Mesenchymal stem cell (in vitro differentiated cells and primary cell): ENCODE measurements around the gene TMEM181.

Experiments used
- DNase-seq: peaks from one replicate; pipeline ENCODE4 v3.0.0-alpha.2; 2013
- H2AFZ ChIP-seq: one replicate; pipeline ENCODE4 v1.6.1; 2013; ENCODE audit warnings: low read depth, mild to moderate bottlenecking, control low read depth, inconsistent platforms, low read length, moderate library complexity
- H2AK5ac ChIP-seq: 2 replicates; pipeline ENCODE4 v1.6.1; 2013; ENCODE audit warnings: low read length, moderate library complexity, mild to moderate bottlenecking, inconsistent platforms; ENCODE audit not compliant: severe bottlenecking
- H2BK120ac ChIP-seq: one replicate; pipeline ENCODE4 v1.6.1; 2013; ENCODE audit warnings: low read depth, mild to moderate bottlenecking, inconsistent platforms, low read length, moderate library complexity
- H2BK12ac ChIP-seq, 2 experiments: one replicate each; pipeline ENCODE4 v1.6.1; 2013; ENCODE audit warnings: inconsistent platforms in 2 of 2, low read length in 2 of 2, mild to moderate bottlenecking in 2 of 2, moderate library complexity in 2 of 2, control low read depth in 1 of 2
- H2BK15ac ChIP-seq: one replicate; pipeline ENCODE4 v1.6.1; 2013; ENCODE audit warnings: mild to moderate bottlenecking, low read depth, inconsistent platforms; ENCODE audit not compliant: poor library complexity, severe bottlenecking
- H2BK5ac ChIP-seq: 2 replicates; pipeline ENCODE4 v1.6.1; 2013; ENCODE audit warnings: low read depth, mild to moderate bottlenecking, low read length, control low read depth, inconsistent platforms; ENCODE audit not compliant: poor library complexity, severe bottlenecking
- H3K14ac ChIP-seq, 2 experiments: one replicate each; pipeline ENCODE4 v1.6.1; 2013; ENCODE audit warnings: inconsistent platforms in 2 of 2, low read length in 2 of 2, control low read depth in 1 of 2, mild to moderate bottlenecking in 1 of 2, moderate library complexity in 1 of 2
- H3K18ac ChIP-seq, 2 experiments: one replicate each; pipeline ENCODE4 v1.6.1; 2013; ENCODE audit warnings: inconsistent platforms in 2 of 2, low read length in 2 of 2, control low read depth in 1 of 2, low read depth in 1 of 2, mild to moderate bottlenecking in 1 of 2
- H3K23ac ChIP-seq, 2 experiments: one replicate each; pipeline ENCODE4 v1.6.1; 2013; ENCODE audit warnings: inconsistent platforms in 2 of 2, low read length in 2 of 2, mild to moderate bottlenecking in 2 of 2, moderate library complexity in 2 of 2, control low read depth in 1 of 2
- H3K27ac ChIP-seq: 2 replicates; pipeline ENCODE4 v1.5.1; 2013; ENCODE audit warnings: mild to moderate bottlenecking, moderate library complexity, low read length, control low read depth, inconsistent platforms; ENCODE audit not compliant: poor library complexity, severe bottlenecking
- H3K27me3 ChIP-seq, 2 experiments: 2 replicates each; pipeline versions ENCODE4 v1.6.1 to v1.7.0; 2013; ENCODE audit warnings: low read length in 2 of 2, mild to moderate bottlenecking in 2 of 2, moderate library complexity in 2 of 2, control low read depth in 1 of 2, inconsistent platforms in 1 of 2; ENCODE audit not compliant: control insufficient read depth in 1 of 2, insufficient read depth in 1 of 2
- H3K36me3 ChIP-seq, 2 experiments: 2 replicates each; pipeline versions ENCODE4 v1.6.1 to v1.7.0; 2013; ENCODE audit warnings: low read length in 2 of 2, control low read depth in 1 of 2, inconsistent platforms in 1 of 2, low read depth in 1 of 2, mild to moderate bottlenecking in 1 of 2; ENCODE audit not compliant: insufficient read depth in 2 of 2, control insufficient read depth in 1 of 2
- H3K4ac ChIP-seq, 2 experiments: one replicate each; pipeline ENCODE4 v1.6.1; 2013; ENCODE audit warnings: inconsistent platforms in 2 of 2, low read length in 2 of 2, mild to moderate bottlenecking in 2 of 2, moderate library complexity in 2 of 2, control low read depth in 1 of 2, low read depth in 1 of 2
- H3K4me1 ChIP-seq: 2 replicates; pipeline ENCODE4 v1.6.1; 2013; ENCODE audit warnings: low read depth, low read length, control low read depth; ENCODE audit not compliant: control insufficient read depth, insufficient read depth
- H3K4me2 ChIP-seq: 2 replicates; pipeline ENCODE4 v1.6.1; 2013; ENCODE audit warnings: low read length, mild to moderate bottlenecking, inconsistent platforms; ENCODE audit not compliant: poor library complexity, severe bottlenecking
- H3K4me3 ChIP-seq, 2 experiments: 2 replicates each; pipeline versions ENCODE4 v1.5.1 to v1.7.0; 2013; ENCODE audit warnings: low read length in 2 of 2, mild to moderate bottlenecking in 2 of 2, control low read depth in 1 of 2, low read depth in 1 of 2; ENCODE audit not compliant: insufficient read depth in 1 of 2
- H3K79me1 ChIP-seq: replicated peaks from 2 replicates; pipeline ENCODE4 v1.6.1; 2013; ENCODE audit warnings: mild to moderate bottlenecking, control low read depth, low read length, inconsistent platforms; ENCODE audit not compliant: poor library complexity, severe bottlenecking
- H3K9ac ChIP-seq: 2 replicates; pipeline ENCODE4 v1.7.0; 2013; ENCODE audit warnings: mild to moderate bottlenecking, low read length, moderate library complexity
- H3K9me3 ChIP-seq: 2 replicates; pipeline ENCODE4 v1.7.0; 2013; ENCODE audit warnings: mild to moderate bottlenecking, low read length; ENCODE audit not compliant: control insufficient read depth
- H4K8ac ChIP-seq: one replicate; pipeline ENCODE4 v1.6.1; 2013; ENCODE audit warnings: inconsistent platforms, mild to moderate bottlenecking, low read length, moderate library complexity
- H4K91ac ChIP-seq: one replicate; pipeline ENCODE4 v1.6.1; 2013; ENCODE audit warnings: mild to moderate bottlenecking, low read length, inconsistent platforms
- WGBS: methylation state at CpG from one replicate; pipeline ENCODE4 v1.1.7; 2013; ENCODE audit warnings: mixed read lengths; 5-methylcytosine and 5-hydroxymethylcytosine counted together

Gene TMEM181

DNA sequence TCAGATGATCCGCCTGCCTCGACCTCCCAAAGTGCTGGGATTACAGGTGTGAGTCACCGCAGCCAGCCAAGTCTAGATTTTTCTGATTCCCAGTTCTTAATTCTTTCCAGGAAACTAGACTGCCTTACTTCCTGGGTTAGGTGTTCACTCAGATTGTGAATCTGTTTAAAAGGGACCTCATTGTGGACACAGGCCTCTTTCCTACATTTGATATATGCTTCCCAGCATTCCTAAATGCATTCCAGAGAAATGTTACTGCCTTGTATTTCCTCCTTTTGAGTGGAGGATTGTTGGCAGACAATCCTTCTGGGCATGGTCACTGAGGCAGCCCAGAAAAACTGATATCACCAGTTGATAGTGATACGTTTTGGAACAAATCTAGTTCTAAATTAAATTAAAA is 15.7 kb downstream of the TMEM181 start:
- no peak for DNase-seq
- H4K91ac ChIP-seq = no peak overlapping the region
- peaks cover 12% of the 10 kb centered on the region for H3K4me1 ChIP-seq
- no peak overlapping the region for H3K4me2 ChIP-seq
- H3K18ac ChIP-seq = no peak overlapping the region
- no peak overlapping the region for H3K4me3 ChIP-seq
- H3K14ac ChIP-seq = no peak overlapping the region
- H3K4ac ChIP-seq = no peak overlapping the region
- peaks cover 37% of the 10 kb centered on the region for H3K79me1 ChIP-seq
- H2BK120ac ChIP-seq = no peak overlapping the region
- 82% methylated on average over 3 of the region's 4 CpGs for WGBS
- H2AK5ac ChIP-seq = no peak overlapping the region
- H2BK15ac ChIP-seq = no peak overlapping the region
- no peak overlapping the region for H4K8ac ChIP-seq
- peaks cover 12 to 25% of the 10 kb centered on the region in 2 experiments for H3K36me3 ChIP-seq
- H3K27ac ChIP-seq = no peak overlapping the region
- H3K9me3 ChIP-seq = no peaks in the 10 kb centered on the region
- no peak overlapping the region for H2BK12ac ChIP-seq
- H3K9ac ChIP-seq = no peak overlapping the region
- H3K27me3 ChIP-seq = no peaks in the 10 kb centered on the region
- no peak overlapping the region for H2AFZ ChIP-seq
- no peak overlapping the region for H2BK5ac ChIP-seq
- H3K23ac ChIP-seq = no peak overlapping the region

DNA sequence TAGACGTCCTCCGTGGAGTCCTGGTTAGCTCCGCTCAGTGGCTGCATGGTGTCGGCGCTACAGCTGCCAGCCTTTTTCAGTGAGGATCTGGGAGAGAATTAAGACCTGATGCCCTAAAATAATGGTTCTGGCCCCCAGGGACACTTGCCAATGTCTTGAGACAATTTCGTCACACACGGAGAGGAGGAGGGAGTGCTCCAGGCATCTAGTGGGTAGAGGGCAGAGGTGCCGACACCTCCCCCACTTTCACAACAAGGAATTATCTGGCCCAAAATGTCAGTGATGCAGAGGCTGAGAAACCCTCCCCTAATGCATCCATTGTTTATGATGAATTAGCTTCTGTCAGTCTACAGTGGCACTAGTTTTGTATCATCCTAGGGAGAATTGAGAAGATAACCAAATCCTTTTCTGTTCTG is 24.4 kb downstream of the TMEM181 start:
- DNase-seq = no peak
- Histone ChIP-seq H3K14ac (no peak overlapping the region), H3K27ac (no peak overlapping the region), H2BK12ac (no peak overlapping the region), H2AFZ (no peak overlapping the region), H4K8ac (no peak overlapping the region), H2AK5ac (no peak overlapping the region), H3K9ac (no peak overlapping the region), H3K4ac (no peak overlapping the region), H3K27me3 (no peaks in the 10 kb centered on the region), H2BK15ac (no peak overlapping the region), H3K4me2 (no peak overlapping the region), H2BK5ac (no peak overlapping the region), H3K9me3 (peaks cover 14% of the 10 kb centered on the region), H3K36me3 (peaks cover 42 to 61% of the 10 kb centered on the region in 2 experiments), H3K23ac (no peak overlapping the region), H2BK120ac (no peak overlapping the region), H4K91ac (no peak overlapping the region), H3K4me1 (no peaks in the 10 kb centered on the region), H3K18ac (no peak overlapping the region), H3K79me1 (peaks cover 20% of the 10 kb centered on the region), H3K4me3 (no peak overlapping the region)
- WGBS = 97% methylated on average over 7 of the region's 8 CpGs

DNA sequence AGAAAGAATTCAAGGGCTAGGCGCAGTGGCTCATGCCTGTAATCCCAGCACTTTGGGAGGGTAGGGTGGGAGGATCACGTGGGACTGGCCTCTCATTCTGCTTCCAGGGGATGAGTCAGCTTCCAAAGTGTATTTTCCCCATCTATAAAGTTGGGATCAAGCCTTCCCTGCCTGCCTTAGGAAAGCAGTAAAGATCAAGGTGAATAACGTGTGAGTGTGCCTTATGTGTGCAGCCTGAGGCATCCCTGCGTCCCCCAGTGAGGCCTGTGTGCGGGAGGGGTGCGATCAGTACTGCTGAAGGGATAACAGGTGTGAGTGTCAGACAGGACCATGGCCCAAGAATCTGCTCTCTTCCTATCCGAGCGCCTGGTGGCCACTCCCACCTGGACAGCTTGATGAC is 26.8 kb downstream of the TMEM181 start:
- no peak overlapping the region for H3K4me2 ChIP-seq
- no peak overlapping the region for H2AFZ ChIP-seq
- no peak overlapping the region for H3K23ac ChIP-seq
- no peak overlapping the region for H3K14ac ChIP-seq
- 98% methylated on average over 8 of the region's 8 CpGs for WGBS
- no peak overlapping the region for H3K18ac ChIP-seq
- no peak overlapping the region for H2BK120ac ChIP-seq
- H3K36me3 ChIP-seq = peaks cover 60 to 84% of the 10 kb centered on the region in 2 experiments
- H4K8ac ChIP-seq = no peak overlapping the region
- DNase-seq = no peak
- H3K4me1 ChIP-seq = no peaks in the 10 kb centered on the region
- H3K27me3 ChIP-seq = no peaks in the 10 kb centered on the region
- H3K27ac ChIP-seq = no peak overlapping the region
- no peak overlapping the region for H2BK12ac ChIP-seq
- no peak overlapping the region for H2BK15ac ChIP-seq
- no peak overlapping the region for H3K9ac ChIP-seq
- H3K4ac ChIP-seq = no peak overlapping the region
- H4K91ac ChIP-seq = no peak overlapping the region
- H2BK5ac ChIP-seq = no peak overlapping the region
- H3K79me1 ChIP-seq = peaks cover 20% of the 10 kb centered on the region
- peaks cover 14% of the 10 kb centered on the region for H3K9me3 ChIP-seq
- no peak overlapping the region for H2AK5ac ChIP-seq
- no peak overlapping the region for H3K4me3 ChIP-seq

DNA sequence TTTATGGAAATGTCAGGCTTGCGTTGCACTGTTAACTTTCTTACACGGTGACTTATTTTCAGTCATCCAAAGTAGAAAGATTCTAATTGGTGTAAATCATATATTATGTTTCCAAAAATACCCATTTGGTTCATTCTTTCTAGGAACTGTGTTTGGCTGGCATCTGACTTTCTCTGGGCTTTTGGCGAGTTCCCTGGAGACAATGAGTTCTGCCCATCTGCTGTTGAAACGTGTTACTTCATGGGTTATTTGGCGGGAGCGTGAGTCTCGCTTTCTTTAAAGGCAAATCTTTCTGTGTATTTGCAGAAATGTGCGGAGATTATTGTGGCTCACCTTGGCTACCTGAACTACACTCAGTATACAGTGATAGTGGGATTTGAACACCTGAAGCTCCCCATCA is 29.5 kb downstream of the TMEM181 start:
- Histone ChIP-seq H2BK5ac (no peak overlapping the region), H2BK120ac (no peak overlapping the region), H2BK12ac (no peak overlapping the region), H3K9me3 (peaks cover 14% of the 10 kb centered on the region), H2BK15ac (no peak overlapping the region), H3K4me3 (no peak overlapping the region), H3K79me1 (peaks cover 13% of the 10 kb centered on the region), H3K18ac (no peak overlapping the region), H3K9ac (no peak overlapping the region), H3K27ac (no peak overlapping the region), H3K23ac (no peak overlapping the region), H4K91ac (no peak overlapping the region), H3K4me2 (no peak overlapping the region), H3K4me1 (no peaks in the 10 kb centered on the region), H2AFZ (no peak overlapping the region), H3K36me3 (peaks cover 56 to 93% of the 10 kb centered on the region in 2 experiments), H3K27me3 (no peaks in the 10 kb centered on the region), H3K14ac (no peak overlapping the region), H4K8ac (no peak overlapping the region), H3K4ac (no peak overlapping the region), H2AK5ac (no peak overlapping the region)
- 99% methylated on average over 4 of the region's 8 CpGs for WGBS
- DNase-seq = no peak
